GM18867 (cell line): ENCODE measurements around the gene KCTD20.
A peak's percentile ranks its signal among the peaks of the same experiment; 100 is the strongest.
"Not testable (repeated sequence)": the region's sequence is repeated elsewhere in the genome, so short reads cannot be mapped to it uniquely, and the experiment has no call there.

Experiments
- ATAC-seq: cut with Tn5 transposase; IDR thresholded peaks from one replicate; pipeline ENCODE4 v1.9.1; 2021; ENCODE audit warnings: mild to moderate bottlenecking, moderate library complexity; ENCODE audit not compliant: unreplicated experiment

The KCTD20 gene

DNA sequence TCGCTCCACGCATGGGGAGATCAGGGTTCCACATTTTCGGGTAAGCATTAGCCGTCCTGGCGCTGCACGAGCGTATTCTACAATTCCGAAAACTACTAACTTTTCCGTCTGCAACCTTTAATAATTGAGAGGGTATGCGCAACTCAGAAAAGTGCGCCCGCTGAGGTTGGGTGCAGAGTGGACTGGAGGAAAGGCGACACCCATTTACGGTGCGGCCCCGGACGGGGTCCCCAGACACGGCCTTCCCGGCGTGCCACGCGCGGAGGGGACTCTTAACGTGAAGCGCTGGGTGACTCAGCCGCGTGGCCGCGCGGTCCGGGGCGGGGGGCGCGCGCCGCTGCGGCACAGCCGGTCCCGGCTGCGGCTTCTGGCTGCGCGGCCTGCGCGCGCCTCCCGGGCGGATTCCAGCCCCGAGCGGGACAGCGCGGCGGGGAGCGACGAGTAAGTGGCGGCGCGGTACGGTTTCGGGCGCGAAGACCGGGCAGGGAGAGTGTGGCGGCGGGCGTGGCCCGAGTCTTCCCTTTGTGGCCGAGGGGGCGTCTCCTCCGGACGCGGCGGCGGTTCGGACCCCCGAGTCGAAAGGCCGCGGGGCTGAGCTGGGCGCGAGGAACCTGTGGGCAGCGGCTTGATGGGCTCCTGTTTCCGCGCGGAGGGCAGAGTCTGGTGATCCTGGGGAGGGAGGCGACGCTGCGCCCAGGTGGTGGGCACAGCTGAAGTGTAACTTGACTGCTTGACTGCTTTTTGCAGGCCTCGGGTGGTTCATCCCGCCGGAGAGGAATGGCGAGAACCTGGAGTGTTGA lies at the start of gene KCTD20, which contains the start of gene PXT1:
KCTD20 (plus strand) TSS at position 330 of the 800 bp plus-strand sequence. CDS start 27,098 bp downstream, outside the sequence.
PXT1 (minus strand) TSS at position 184 of the 800 bp plus-strand sequence. CDS start 16,772 bp downstream, outside the sequence.
- peak; percentile 78 for ATAC-seq

DNA sequence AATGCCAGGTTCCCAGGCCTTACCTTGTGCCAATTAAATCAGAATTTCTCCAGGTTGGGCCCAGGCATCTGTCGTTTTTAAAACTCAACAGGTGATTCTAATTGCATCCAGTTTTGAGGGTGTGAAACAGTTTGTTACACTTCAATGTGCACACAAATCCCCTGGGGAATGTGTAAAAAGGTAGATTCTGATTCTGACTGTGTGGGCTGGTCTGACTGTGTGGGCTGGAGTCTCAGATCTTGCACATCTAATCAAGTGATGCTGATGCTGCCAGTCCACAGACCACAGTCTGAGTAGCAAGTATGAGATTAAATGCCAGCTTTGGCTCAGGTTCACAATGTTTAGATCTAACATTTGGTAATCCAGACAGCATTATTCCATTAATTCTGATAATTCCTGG lies 42.8 kb upstream of the KCTD20 start:
- ATAC-seq = no peak

- ATAC-seq = no peak
Measured at GRCh38 chr6:36402481-36402880, 40.3 kb upstream of the KCTD20 start.

DNA sequence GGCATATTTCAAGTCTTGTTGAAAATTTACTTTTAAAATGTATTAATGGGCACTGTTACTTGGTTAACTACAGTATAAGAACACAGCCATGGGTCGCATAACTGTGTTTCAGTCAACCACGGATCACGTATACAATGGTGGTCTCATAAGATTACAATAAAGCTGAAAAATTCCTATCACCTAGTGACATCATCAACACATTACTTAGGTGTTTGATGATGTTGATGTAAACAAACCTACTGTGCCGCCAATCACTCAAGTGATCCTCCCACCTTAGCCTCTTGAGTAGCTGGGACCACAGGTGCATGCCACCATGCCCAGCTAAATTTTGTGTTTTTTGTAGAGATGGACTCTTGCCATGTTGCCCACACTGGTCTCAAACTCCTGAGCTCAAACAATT lies 38.6 kb upstream of the KCTD20 start:
- ATAC-seq = no peak

DNA sequence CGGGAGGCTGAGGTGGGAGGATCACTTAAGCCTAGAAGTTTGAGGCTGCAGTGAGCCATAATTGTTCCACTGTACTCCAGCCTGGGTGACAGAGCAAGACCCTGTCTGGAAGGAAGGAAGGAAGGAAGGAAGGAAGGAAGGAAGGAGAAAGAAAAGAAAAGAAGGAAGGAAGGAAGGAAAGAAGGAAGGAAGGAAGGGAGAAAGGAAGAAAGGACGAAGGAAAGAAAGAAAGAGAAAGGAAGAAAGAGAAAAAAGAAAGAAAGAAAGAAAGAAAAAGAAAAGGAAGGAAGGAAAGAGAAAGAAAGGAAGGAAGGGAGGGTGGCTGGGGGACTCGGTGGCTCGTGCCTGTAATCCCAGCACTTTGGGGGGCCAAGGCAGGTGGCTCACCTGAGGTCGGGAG lies 33.1 kb upstream of the KCTD20 start:
- not testable (repeated sequence) for ATAC-seq

- no peak for ATAC-seq
Measured at GRCh38 chr6:36413489-36414480, 29.0 kb upstream of the KCTD20 start.

DNA sequence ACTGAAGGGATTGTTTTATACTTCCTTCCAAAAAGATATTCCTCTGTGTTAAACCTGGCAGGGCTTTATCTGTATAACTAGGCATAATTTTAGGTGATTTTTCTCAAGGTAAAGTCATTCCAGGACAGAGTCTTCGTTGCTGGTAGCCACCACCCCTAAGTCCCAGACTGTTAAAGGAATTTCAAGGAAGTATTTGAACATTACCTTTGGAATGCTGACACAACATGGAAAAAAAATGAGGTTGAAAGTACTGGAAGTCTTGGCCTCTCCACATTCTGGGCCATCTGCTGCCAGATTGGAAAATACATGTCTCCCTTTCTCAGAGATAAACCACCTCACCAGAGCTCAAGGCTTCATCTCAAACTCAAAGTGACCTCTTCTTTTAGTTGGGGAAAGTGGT lies 28.3 kb upstream of the KCTD20 start:
- ATAC-seq = no peak

DNA sequence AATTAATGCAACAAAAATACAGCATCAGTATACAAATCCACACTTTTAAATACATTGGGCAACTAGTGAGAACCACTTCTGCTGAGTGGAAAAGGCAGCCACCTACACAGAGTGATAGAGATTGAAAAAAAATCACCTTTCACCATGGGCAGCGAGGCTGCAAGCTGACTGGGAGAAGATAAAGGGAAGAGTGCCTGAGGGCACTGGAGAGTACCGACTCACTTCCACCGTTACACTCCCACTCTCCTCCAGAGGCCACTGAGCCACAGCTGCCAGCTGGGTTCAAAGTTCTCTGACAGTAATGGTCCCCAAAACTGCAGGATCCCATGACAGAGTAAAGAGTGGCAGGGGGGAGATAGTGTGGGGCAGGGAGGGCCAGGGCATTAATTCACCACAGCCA lies 24.2 kb upstream of the KCTD20 start:
- ATAC-seq = no peak

DNA sequence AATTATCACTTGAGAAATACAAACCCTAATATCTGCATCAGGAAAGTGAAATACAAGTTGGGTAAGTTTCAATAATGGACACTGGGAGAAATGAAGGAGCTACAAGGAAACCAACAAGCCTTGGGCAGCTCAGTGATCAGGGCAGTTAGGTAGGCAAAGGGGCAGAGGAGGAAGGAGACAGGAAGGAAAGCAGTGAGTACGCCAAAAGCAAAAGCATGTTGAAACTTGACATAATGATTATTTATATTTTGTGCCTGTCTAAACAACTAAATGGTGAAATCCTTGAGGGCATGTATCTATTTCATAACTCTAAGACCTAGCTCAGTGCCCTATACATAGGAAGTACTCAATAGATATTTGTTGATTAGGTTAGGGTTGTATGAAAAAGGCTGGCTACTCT lies 23.5 kb upstream of the KCTD20 start:
- ATAC-seq = no peak

DNA sequence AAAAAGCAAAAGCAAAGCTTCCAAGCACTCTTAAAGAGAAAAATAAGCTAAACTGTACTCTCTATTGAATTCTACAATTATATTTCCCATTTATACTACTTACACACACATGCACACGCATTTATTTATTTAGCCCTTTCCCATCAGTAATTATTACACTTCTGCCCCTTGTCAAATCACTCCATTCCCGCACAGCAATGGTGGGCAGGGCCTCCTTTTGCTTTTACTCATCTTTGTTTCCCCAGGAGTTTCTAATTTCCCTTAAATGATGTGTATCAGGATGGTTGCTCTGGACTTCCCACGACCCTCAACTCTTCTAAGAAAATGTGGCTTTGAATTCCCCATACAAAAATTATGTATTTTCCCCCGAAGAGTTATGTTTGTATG lies 20.1 kb upstream of the KCTD20 start:
- ATAC-seq = no peak

DNA sequence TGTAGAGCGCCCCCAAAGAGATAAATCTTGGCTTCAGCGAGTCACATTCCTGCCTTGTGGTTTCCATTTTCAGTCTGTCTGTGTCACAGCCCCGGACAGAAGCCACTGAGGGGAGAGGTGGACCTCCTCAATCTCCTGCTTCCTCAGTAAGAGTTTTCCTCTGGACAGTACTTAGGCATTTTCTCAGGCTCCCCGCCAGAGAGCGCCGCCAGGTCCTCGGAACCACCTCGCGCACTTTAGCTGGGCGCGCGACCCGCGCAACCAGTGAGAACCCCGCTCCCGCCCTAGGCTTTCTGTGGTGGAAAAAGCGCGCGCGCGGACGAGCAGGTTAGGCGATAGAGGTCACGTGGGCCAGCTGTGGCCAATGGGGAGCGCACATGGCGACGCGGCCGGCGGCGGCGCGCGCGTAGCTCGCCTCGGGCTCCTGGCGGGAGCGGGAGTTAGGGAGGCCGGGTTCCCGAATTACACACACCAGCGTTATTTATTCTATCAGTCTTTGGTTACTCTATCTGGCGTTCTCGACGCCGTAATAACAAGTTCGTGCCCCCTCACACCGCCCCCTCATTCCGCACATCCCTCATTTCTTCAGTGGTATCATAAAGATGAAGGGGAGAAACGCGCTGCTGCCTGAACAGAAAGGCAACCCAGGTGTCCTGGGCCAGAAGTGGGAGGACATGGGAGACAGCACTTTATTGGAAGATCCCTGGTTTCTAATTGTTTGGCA lies 19.5 kb upstream of the KCTD20 start:
- ATAC-seq = peak; percentile 96

GRCh38 chr6:36426622-36427021 lies 16.2 kb upstream of the KCTD20 start:
- ATAC-seq = no peak

GRCh38 chr6:36428911-36429310 lies 13.9 kb upstream of the KCTD20 start:
- ATAC-seq = no peak

DNA sequence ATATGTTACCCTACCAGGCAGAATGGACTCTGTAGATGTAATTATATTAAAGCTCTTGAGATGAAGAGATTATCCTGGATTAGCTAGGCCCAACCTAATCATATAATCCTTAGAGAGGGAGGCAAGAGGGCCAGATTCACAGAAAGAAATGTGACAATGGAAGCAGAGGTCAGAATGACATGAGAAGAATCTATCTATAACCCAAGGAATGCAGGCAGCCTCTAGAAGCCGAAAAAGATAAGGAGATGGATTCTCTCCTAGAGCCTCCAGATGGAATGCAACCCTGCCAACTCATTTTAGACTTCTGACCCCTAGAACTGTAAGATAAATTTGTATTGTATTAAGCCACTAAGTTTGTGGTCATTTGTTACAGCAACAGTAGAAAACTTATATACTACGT lies 12.4 kb upstream of the KCTD20 start:
- ATAC-seq = no peak

DNA sequence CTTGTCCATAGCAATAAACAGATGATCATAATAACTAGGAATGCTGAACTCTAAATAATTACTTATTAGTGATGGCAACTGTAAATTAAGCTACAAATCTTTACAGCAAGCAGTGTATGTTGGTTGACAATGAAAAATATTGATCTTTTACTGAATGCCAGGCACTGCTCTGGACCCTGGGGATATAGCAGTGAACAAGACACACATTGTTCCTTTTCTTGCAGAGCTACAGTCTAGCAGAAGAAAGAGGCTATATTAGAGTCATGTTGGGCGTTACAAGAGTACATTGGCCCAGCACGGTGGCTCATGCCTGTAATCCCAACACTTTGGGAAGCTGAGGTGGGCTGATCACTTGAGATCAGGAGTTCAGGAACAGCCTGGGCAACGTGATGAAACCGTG lies 11.6 kb upstream of the KCTD20 start:
- ATAC-seq = no peak

GRCh38 chr6:36432151-36432671 lies 10.6 kb upstream of the KCTD20 start:
- ATAC-seq = no peak

- ATAC-seq = no peak
Measured at GRCh38 chr6:36436466-36436865, 6.3 kb upstream of the KCTD20 start.

GRCh38 chr6:36441307-36441894 lies 1.4 kb upstream of the KCTD20 start:
- ATAC-seq = peak; percentile 66

GRCh38 chr6:36442103-36442670 lies 613 bp upstream of the KCTD20 start:
- no peak for ATAC-seq
